ENCODE measurements around the gene DNPH1.

The DNPH1 gene

GRCh38 chr6:43253401-43253800 is 24.1 kb upstream of the DNPH1 start:
- Histone ChIP-seq H3K27ac (ENCODE audit: low read length) (no peak overlapping the region), H3K9ac (ENCODE audit: low read length) (no peak overlapping the region), H3K27me3 (ENCODE audit: control insufficient read depth, insufficient read depth, low read length) (no peaks in the 10 kb centered on the region), H3K36me3 (ENCODE audit: control insufficient read depth, low read depth, low read length) (no peaks in the 10 kb centered on the region), H3K4me3 (ENCODE audit: low read length) (no peak overlapping the region), H3K9me3 (ENCODE audit: control insufficient read depth, low read depth, low read length) (no peaks in the 10 kb centered on the region), H3K4me1 (ENCODE audit: control insufficient read depth, low read depth, low read length) (no peaks in the 10 kb centered on the region)

GRCh38 chr6:43250992-43251373 is 21.7 kb upstream of the DNPH1 start:
- H3K27me3 ChIP-seq (ENCODE audit: control insufficient read depth, insufficient read depth, low read length), result peaks cover under 1% of the 10 kb centered on the region
- H3K9me3 ChIP-seq (ENCODE audit: control insufficient read depth, low read depth, low read length), result no peaks in the 10 kb centered on the region
- H3K4me3 ChIP-seq (ENCODE audit: low read length), result no peak overlapping the region

DNA sequence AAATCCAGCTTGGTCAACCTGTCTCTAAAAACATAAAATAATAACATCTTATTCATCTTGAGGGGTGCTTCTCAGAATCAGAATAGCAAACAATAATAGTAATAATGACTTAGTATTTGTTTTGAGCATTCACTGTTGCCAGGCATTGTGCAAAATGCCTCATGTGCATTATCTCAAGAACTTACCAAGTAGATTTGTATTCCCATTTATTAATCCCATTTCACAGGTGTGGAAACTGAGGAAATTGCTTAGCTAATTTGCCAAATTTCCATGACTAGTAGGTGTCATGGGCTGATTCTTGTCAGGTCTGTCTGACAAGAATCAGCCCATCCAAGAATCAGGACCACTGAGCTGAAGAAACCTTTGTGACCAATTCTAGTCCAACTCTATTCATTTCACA is 19.5 kb upstream of the DNPH1 start:
- H3K27ac ChIP-seq (ENCODE audit: low read length), result no peak overlapping the region
- H3K27me3 ChIP-seq (ENCODE audit: control insufficient read depth, insufficient read depth, low read length), result peaks cover 23% of the 10 kb centered on the region
- no peak overlapping the region for H3K4me3 ChIP-seq (ENCODE audit: low read length)
- H3K9me3 ChIP-seq (ENCODE audit: control insufficient read depth, low read depth, low read length), result no peaks in the 10 kb centered on the region
- H3K36me3 ChIP-seq (ENCODE audit: control insufficient read depth, low read depth, low read length), result no peaks in the 10 kb centered on the region
- no peak overlapping the region for H3K9ac ChIP-seq (ENCODE audit: low read length)
- peaks cover 6% of the 10 kb centered on the region for H3K4me1 ChIP-seq (ENCODE audit: control insufficient read depth, low read depth, low read length)

More at GRCh38 chr6:43250992-43251373, 21.7 kb upstream of the DNPH1 start:
- no peaks in the 10 kb centered on the region for H3K36me3 ChIP-seq (ENCODE audit: control insufficient read depth, low read depth, low read length)
- no peak overlapping the region for H3K9ac ChIP-seq (ENCODE audit: low read length)
- peaks cover 3% of the 10 kb centered on the region for H3K4me1 ChIP-seq (ENCODE audit: control insufficient read depth, low read depth, low read length)
- H3K27ac ChIP-seq (ENCODE audit: low read length), result no peak overlapping the region

- Histone ChIP-seq H3K4me1 (ENCODE audit: control insufficient read depth, low read depth, low read length) (peaks cover 6% of the 10 kb centered on the region), H3K27me3 (ENCODE audit: control insufficient read depth, insufficient read depth, low read length) (peaks cover 28% of the 10 kb centered on the region), H3K27ac (ENCODE audit: low read length) (no peak overlapping the region), H3K9me3 (ENCODE audit: control insufficient read depth, low read depth, low read length) (no peaks in the 10 kb centered on the region), H3K4me3 (ENCODE audit: low read length) (peak overlapping the region; percentile 85), H3K9ac (ENCODE audit: low read length) (no peak overlapping the region), H3K36me3 (ENCODE audit: control insufficient read depth, low read depth, low read length) (no peaks in the 10 kb centered on the region)
These were observed 18.8 kb upstream of the DNPH1 start for GRCh38 chr6:43248101-43248500.

DNA sequence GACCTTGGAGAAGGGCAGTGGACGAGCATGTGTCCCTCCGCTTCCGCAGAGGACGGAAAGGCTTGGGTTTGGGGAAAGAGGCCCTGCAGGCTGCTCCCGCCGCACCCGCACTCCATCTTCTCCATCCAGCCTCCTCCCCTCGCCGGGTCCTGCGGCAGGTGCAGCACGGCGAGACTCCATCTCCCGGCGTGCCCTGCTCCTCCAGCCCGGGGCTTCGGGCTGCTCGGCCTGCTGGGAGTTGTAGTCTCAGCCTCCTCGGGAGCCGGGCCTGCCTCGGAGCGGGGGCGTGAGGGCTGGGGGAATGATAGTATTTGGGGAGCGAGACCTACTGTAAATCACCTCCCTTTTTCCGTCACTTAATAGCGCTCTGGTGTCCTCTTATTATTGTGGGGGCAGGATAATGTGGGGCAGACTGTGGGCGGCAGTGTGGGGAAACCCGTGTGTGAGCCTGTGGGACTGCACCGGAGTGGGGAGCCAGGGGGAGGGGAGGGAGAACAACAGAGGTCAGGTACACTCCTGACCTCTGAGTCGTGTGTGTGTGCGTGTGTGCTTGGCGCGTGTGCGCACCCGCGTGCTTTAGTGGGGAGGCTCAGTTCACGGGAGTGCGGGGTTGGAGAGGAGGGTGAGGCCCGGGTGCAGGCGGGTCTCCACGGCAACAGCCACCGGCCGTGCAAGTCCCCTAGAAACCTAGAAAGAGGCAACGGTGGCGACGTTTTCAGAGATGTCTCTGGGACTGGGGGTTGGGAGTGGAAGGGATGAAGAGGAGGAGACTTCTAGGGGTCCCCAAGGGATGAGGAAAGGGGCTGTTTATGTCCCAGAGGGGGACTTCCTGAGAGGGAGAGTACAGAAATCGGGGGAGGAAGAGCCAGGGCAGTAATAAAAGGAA is 18.1 kb upstream of the DNPH1 start:
- Histone ChIP-seq H3K36me3 (ENCODE audit: control insufficient read depth, low read depth, low read length) (no peaks in the 10 kb centered on the region), H3K9me3 (ENCODE audit: control insufficient read depth, low read depth, low read length) (no peaks in the 10 kb centered on the region), H3K9ac (ENCODE audit: low read length) (peak overlapping the region; percentile 10), H3K4me1 (ENCODE audit: control insufficient read depth, low read depth, low read length) (peaks cover 6% of the 10 kb centered on the region), H3K27me3 (ENCODE audit: control insufficient read depth, insufficient read depth, low read length) (peaks cover 35% of the 10 kb centered on the region), H3K27ac (ENCODE audit: low read length) (no peak overlapping the region), H3K4me3 (ENCODE audit: low read length) (peak overlapping the region; percentile 85)

DNA sequence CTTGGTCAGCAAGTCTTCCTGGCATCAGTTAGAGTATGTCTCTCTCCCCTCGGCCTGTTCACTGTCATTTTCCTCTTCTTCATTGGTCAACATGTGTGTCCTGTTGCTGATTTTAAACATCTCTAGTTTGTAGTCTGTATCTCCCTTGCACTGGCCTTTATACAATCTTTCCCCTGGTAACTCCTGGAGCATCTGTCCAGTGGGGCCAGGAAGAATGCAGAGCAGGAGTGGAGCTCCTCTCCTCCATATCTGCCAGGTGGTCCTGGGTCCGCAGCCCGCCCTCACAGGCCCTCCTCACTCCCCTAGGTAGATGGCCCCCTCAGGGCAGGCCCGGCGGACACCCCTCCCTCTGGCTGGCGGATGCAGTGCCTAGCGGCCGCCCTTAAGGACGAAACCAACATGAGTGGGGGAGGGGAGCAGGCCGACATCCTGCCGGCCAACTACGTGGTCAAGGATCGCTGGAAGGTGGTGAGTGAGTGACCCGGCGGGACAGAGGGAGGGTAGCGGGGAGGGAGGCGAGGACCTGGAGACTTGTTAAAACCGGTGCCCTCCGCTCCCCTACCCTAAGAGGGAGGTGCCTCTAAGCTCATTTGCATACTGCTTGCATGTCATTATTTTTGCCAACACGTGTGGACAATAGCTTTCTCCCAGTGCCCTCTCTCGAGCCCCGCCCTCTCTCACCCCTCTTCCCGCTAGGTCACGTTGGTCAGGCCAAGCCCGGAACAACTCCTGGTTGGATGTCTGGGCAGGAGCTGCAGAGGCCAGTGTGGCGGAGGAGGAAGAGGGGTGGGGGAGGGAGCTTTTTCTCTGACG is 17.2 kb upstream of the DNPH1 start:
- no peaks in the 10 kb centered on the region for H3K36me3 ChIP-seq (ENCODE audit: control insufficient read depth, low read depth, low read length)
- no peaks in the 10 kb centered on the region for H3K9me3 ChIP-seq (ENCODE audit: control insufficient read depth, low read depth, low read length)
- H3K27ac ChIP-seq (ENCODE audit: low read length), result no peak overlapping the region
- H3K27me3 ChIP-seq (ENCODE audit: control insufficient read depth, insufficient read depth, low read length), result peaks cover 44% of the 10 kb centered on the region
- peak overlapping the region; percentile 41 for H3K9ac ChIP-seq (ENCODE audit: low read length)
- peaks cover 6% of the 10 kb centered on the region for H3K4me1 ChIP-seq (ENCODE audit: control insufficient read depth, low read depth, low read length)
- H3K4me3 ChIP-seq (ENCODE audit: low read length), result peak overlapping the region; percentile 85

DNA sequence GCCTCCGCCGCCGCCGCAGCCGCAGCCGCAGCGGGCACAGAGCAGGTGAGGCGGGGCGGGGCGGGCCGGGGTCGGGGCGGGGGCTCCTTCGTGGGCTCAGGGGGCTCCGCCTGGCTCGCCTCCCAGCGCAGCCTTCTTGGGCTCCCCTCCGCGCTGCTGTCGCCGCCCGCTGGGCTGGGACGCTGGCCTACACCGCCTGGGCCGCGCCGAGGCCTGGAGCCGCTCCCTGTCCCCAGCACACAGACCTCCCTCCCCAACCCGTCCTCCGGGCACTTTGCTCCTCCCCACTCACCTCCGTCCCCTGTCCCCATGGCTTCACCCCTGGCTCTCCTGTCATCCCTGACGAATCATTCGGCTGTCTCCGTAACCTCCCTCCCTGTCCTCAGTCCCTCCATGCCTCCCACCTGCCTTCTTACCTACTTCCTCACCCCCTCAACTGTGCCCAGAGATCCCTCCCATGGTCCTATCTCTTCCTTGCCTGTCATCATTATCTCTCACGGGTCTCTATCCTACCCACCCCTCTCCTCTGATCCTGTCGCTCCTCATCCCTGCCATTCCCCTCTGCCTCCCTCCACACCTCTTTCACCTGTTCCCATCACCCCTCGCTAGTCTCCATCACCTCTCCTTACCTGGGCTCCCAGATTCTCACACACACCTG is 14.5 kb upstream of the DNPH1 start:
- H3K9me3 ChIP-seq (ENCODE audit: control insufficient read depth, low read depth, low read length), result no peaks in the 10 kb centered on the region
- no peak overlapping the region for H3K27ac ChIP-seq (ENCODE audit: low read length)
- H3K4me3 ChIP-seq (ENCODE audit: low read length), result no peak overlapping the region
- H3K27me3 ChIP-seq (ENCODE audit: control insufficient read depth, insufficient read depth, low read length), result peaks cover 60% of the 10 kb centered on the region
- H3K4me1 ChIP-seq (ENCODE audit: control insufficient read depth, low read depth, low read length), result peaks cover 6% of the 10 kb centered on the region
- no peaks in the 10 kb centered on the region for H3K36me3 ChIP-seq (ENCODE audit: control insufficient read depth, low read depth, low read length)
- no peak overlapping the region for H3K9ac ChIP-seq (ENCODE audit: low read length)

- H3K4me1 ChIP-seq (ENCODE audit: control insufficient read depth, low read depth, low read length), result peaks cover 6% of the 10 kb centered on the region
- no peaks in the 10 kb centered on the region for H3K36me3 ChIP-seq (ENCODE audit: control insufficient read depth, low read depth, low read length)
- peaks cover 63% of the 10 kb centered on the region for H3K27me3 ChIP-seq (ENCODE audit: control insufficient read depth, insufficient read depth, low read length)
- H3K4me3 ChIP-seq (ENCODE audit: low read length), result no peak within 1 kb of the TSS
- no peaks in the 10 kb centered on the region for H3K9me3 ChIP-seq (ENCODE audit: control insufficient read depth, low read depth, low read length)
- no peak within 1 kb of the TSS for H3K9ac ChIP-seq (ENCODE audit: low read length)
- no peak within 1 kb of the TSS for H3K27ac ChIP-seq (ENCODE audit: low read length)
These were observed 13.8 kb upstream of the DNPH1 start, which contains the start of gene TTBK1 for GRCh38 chr6:43242908-43243663. Gene TTBK1, plus strand, starts transcription at chr6:43243481. Its CDS starts 3,180 bp downstream, at chr6:43246661.

- H3K27ac ChIP-seq (ENCODE audit: low read length), result no peak overlapping the region
- H3K36me3 ChIP-seq (ENCODE audit: control insufficient read depth, low read depth, low read length), result no peaks in the 10 kb centered on the region
- H3K27me3 ChIP-seq (ENCODE audit: control insufficient read depth, insufficient read depth, low read length), result peaks cover 71% of the 10 kb centered on the region
- H3K4me3 ChIP-seq (ENCODE audit: low read length), result no peak overlapping the region
- H3K9me3 ChIP-seq (ENCODE audit: control insufficient read depth, low read depth, low read length), result no peaks in the 10 kb centered on the region
- H3K4me1 ChIP-seq (ENCODE audit: control insufficient read depth, low read depth, low read length), result peaks cover 6% of the 10 kb centered on the region
- H3K9ac ChIP-seq (ENCODE audit: low read length), result no peak overlapping the region
These were observed 12.2 kb upstream of the DNPH1 start for GRCh38 chr6:43241446-43241845.

DNA sequence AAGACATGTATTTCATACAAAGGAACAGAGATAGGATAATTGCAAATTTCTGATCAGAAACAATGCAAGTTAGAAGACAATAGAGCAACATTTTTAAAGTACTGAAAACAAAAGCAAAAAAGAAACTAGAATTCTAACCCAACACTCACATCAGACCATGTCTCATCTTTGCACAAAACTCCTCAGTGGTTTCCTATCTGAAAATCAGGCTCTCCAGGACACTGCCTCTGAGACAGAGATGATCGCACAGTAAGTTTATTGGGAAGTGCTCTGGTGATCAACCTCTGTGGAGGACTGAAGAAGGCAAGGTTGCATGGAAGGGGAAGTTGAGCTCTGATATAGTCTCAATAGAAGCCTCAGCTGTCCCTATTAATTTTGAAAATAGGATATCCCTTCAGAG is 11.7 kb upstream of the DNPH1 start:
- H3K36me3 ChIP-seq (ENCODE audit: control insufficient read depth, low read depth, low read length), result no peaks in the 10 kb centered on the region
- H3K9ac ChIP-seq (ENCODE audit: low read length), result no peak overlapping the region
- peaks cover 69% of the 10 kb centered on the region for H3K27me3 ChIP-seq (ENCODE audit: control insufficient read depth, insufficient read depth, low read length)
- no peak overlapping the region for H3K4me3 ChIP-seq (ENCODE audit: low read length)
- no peak overlapping the region for H3K27ac ChIP-seq (ENCODE audit: low read length)
- peaks cover 2% of the 10 kb centered on the region for H3K4me1 ChIP-seq (ENCODE audit: control insufficient read depth, low read depth, low read length)
- no peaks in the 10 kb centered on the region for H3K9me3 ChIP-seq (ENCODE audit: control insufficient read depth, low read depth, low read length)

DNA sequence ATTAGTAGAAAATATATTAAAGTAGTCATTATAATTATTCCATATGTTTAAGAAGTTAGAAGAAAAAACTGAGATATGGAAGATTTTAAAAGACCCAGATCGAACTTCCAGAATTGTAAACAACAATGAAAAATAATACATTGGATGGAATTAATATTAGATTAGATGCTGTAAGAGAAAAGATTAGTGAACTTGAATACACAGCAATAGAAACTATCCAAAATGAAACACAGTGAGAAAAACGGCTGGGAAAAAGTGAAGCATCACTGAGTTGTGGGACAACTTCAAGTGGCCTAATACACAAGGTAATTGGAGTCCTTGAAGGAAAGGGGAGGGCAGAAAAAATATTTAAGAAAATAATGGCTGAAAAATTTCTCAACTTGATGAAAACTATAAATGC is 9.8 kb upstream of the DNPH1 start:
- H3K27ac ChIP-seq (ENCODE audit: low read length), result no peak overlapping the region
- H3K9me3 ChIP-seq (ENCODE audit: control insufficient read depth, low read depth, low read length), result no peaks in the 10 kb centered on the region
- no peak overlapping the region for H3K4me3 ChIP-seq (ENCODE audit: low read length)
- H3K36me3 ChIP-seq (ENCODE audit: control insufficient read depth, low read depth, low read length), result no peaks in the 10 kb centered on the region
- H3K9ac ChIP-seq (ENCODE audit: low read length), result no peak overlapping the region
- H3K27me3 ChIP-seq (ENCODE audit: control insufficient read depth, insufficient read depth, low read length), result peaks cover 50% of the 10 kb centered on the region
- H3K4me1 ChIP-seq (ENCODE audit: control insufficient read depth, low read depth, low read length), result no peaks in the 10 kb centered on the region
